Stimulated activated memory B cell treated with anti-CD40 and anti-IgM and Interleukin-4, amounts not matched to agents 10 μg/mL and 1 μg/mL and 100 μg/mL, for 72 hours (primary cell): Measurements from ENCODE around the gene CDC20.

Source experiments
- ATAC-seq: fragments of 150-1000 bp; cut with Tn5 transposase; 2 replicates; pipeline ENCODE4 v1.10.0; 2021
- H3K27ac Mint-ChIP-seq: one replicate; pipeline ENCODE4 v1.8.0; 2022; ENCODE audit warnings: mild to moderate bottlenecking, mixed read lengths
- H3K27me3 Mint-ChIP-seq: one replicate; pipeline ENCODE4 v1.8.0; 2022; ENCODE audit warnings: mixed read lengths
- H3K36me3 Mint-ChIP-seq: one replicate; pipeline ENCODE4 v1.8.0; 2022; ENCODE audit warnings: mixed read lengths
- H3K4me1 Mint-ChIP-seq: one replicate; pipeline ENCODE4 v1.8.0; 2022; ENCODE audit warnings: mixed read lengths
- H3K4me3 Mint-ChIP-seq: one replicate; pipeline ENCODE4 v1.8.0; 2022; ENCODE audit warnings: mild to moderate bottlenecking, moderate library complexity, mixed read lengths
- H3K9me3 Mint-ChIP-seq: one replicate; pipeline ENCODE4 v1.8.0; 2022; ENCODE audit warnings: mixed read lengths

The CDC20 gene

GRCh38 chr1:43358746-43359693, at the start of gene CDC20:
Gene CDC20 (plus strand): TSS chr1:43358981. CDS start chr1:43359216, 235 bp downstream.
- H3K4me1 Mint-ChIP-seq: peaks cover 20% of the 10 kb centered on the region
- H3K36me3 Mint-ChIP-seq: peaks cover 35% of the 10 kb centered on the region

GRCh38 chr1:43309405-43310025, 49.3 kb upstream of the CDC20 start:
- no peaks in the 10 kb centered on the region for H3K9me3 Mint-ChIP-seq
- no peaks in the 10 kb centered on the region for H3K36me3 Mint-ChIP-seq
- peaks cover 44% of the 10 kb centered on the region for H3K27me3 Mint-ChIP-seq
- ATAC-seq: no peak
- no peaks in the 10 kb centered on the region for H3K4me1 Mint-ChIP-seq
- H3K27ac Mint-ChIP-seq: no peak overlapping the region
- no peak overlapping the region for H3K4me3 Mint-ChIP-seq

More at GRCh38 chr1:43358746-43359693, at the start of gene CDC20:
- Mint-ChIP-seq H3K27ac (peak within 1 kb of the TSS; percentile 92), H3K27me3 (no peaks in the 10 kb centered on the region), H3K4me3 (peak within 1 kb of the TSS; percentile 91), H3K9me3 (no peaks in the 10 kb centered on the region)
- ATAC-seq: peak; percentile 99

- Mint-ChIP-seq H3K36me3 (no peaks in the 10 kb centered on the region), H3K27ac (no peak overlapping the region), H3K4me1 (no peaks in the 10 kb centered on the region), H3K9me3 (no peaks in the 10 kb centered on the region), H3K27me3 (peaks cover 29% of the 10 kb centered on the region), H3K4me3 (no peak overlapping the region)
- ATAC-seq: no peak
Measured at GRCh38 chr1:43311521-43311920, 47.3 kb upstream of the CDC20 start.

GRCh38 chr1:43312212-43312623, 46.6 kb upstream of the CDC20 start:
- H3K27ac Mint-ChIP-seq: no peak overlapping the region
- H3K27me3 Mint-ChIP-seq: peaks cover 25% of the 10 kb centered on the region
- no peak for ATAC-seq
- H3K9me3 Mint-ChIP-seq: no peaks in the 10 kb centered on the region
- H3K4me3 Mint-ChIP-seq: no peak overlapping the region
- no peaks in the 10 kb centered on the region for H3K4me1 Mint-ChIP-seq
- no peaks in the 10 kb centered on the region for H3K36me3 Mint-ChIP-seq

GRCh38 chr1:43312663-43313515, 45.9 kb upstream of the CDC20 start:
- Mint-ChIP-seq H3K4me1 (peaks cover under 1% of the 10 kb centered on the region), H3K36me3 (no peaks in the 10 kb centered on the region), H3K9me3 (no peaks in the 10 kb centered on the region), H3K27me3 (peaks cover 19% of the 10 kb centered on the region), H3K4me3 (no peak overlapping the region), H3K27ac (no peak overlapping the region)
- peak; percentile 13 for ATAC-seq

GRCh38 chr1:43313771-43314170, 45.0 kb upstream of the CDC20 start:
- Mint-ChIP-seq H3K9me3 (no peaks in the 10 kb centered on the region), H3K4me1 (peaks cover 5% of the 10 kb centered on the region), H3K36me3 (no peaks in the 10 kb centered on the region), H3K27ac (no peak overlapping the region), H3K27me3 (peaks cover 10% of the 10 kb centered on the region), H3K4me3 (no peak overlapping the region)
- no peak for ATAC-seq

GRCh38 chr1:43314233-43314632, 44.5 kb upstream of the CDC20 start:
- Mint-ChIP-seq H3K27ac (no peak overlapping the region), H3K9me3 (no peaks in the 10 kb centered on the region), H3K4me1 (peaks cover 5% of the 10 kb centered on the region), H3K4me3 (no peak overlapping the region), H3K36me3 (no peaks in the 10 kb centered on the region), H3K27me3 (peaks cover 7% of the 10 kb centered on the region)
- no peak for ATAC-seq

GRCh38 chr1:43315481-43315880, 43.3 kb upstream of the CDC20 start:
- peaks cover 5% of the 10 kb centered on the region for H3K4me1 Mint-ChIP-seq
- H3K36me3 Mint-ChIP-seq: no peaks in the 10 kb centered on the region
- ATAC-seq: no peak
- H3K27ac Mint-ChIP-seq: no peak overlapping the region
- no peak overlapping the region for H3K4me3 Mint-ChIP-seq
- no peaks in the 10 kb centered on the region for H3K9me3 Mint-ChIP-seq
- peaks cover 7% of the 10 kb centered on the region for H3K27me3 Mint-ChIP-seq

GRCh38 chr1:43315963-43316737, 42.6 kb upstream of the CDC20 start:
- ATAC-seq: no peak
- no peak overlapping the region for H3K4me3 Mint-ChIP-seq
- peaks cover 5% of the 10 kb centered on the region for H3K4me1 Mint-ChIP-seq
- H3K36me3 Mint-ChIP-seq: no peaks in the 10 kb centered on the region
- H3K27ac Mint-ChIP-seq: no peak overlapping the region
- peaks cover 7% of the 10 kb centered on the region for H3K27me3 Mint-ChIP-seq
- no peaks in the 10 kb centered on the region for H3K9me3 Mint-ChIP-seq

GRCh38 chr1:43316738-43317520, 41.9 kb upstream of the CDC20 start:
- Mint-ChIP-seq H3K4me1 (peaks cover 5% of the 10 kb centered on the region), H3K36me3 (no peaks in the 10 kb centered on the region), H3K27me3 (peaks cover under 1% of the 10 kb centered on the region), H3K4me3 (no peak overlapping the region), H3K27ac (no peak overlapping the region), H3K9me3 (no peaks in the 10 kb centered on the region)
- no peak for ATAC-seq

GRCh38 chr1:43317817-43318471, 40.8 kb upstream of the CDC20 start:
- Mint-ChIP-seq H3K9me3 (no peaks in the 10 kb centered on the region), H3K27ac (no peak overlapping the region), H3K27me3 (no peaks in the 10 kb centered on the region), H3K4me1 (peaks cover 5% of the 10 kb centered on the region), H3K36me3 (no peaks in the 10 kb centered on the region), H3K4me3 (no peak overlapping the region)
- ATAC-seq: no peak

- Mint-ChIP-seq H3K36me3 (no peaks in the 10 kb centered on the region), H3K27ac (no peak overlapping the region), H3K4me1 (peaks cover 5% of the 10 kb centered on the region), H3K4me3 (no peak overlapping the region), H3K9me3 (no peaks in the 10 kb centered on the region), H3K27me3 (no peaks in the 10 kb centered on the region)
- ATAC-seq: peak; percentile 13
Measured at GRCh38 chr1:43318831-43319230, 40.0 kb upstream of the CDC20 start.

GRCh38 chr1:43319288-43319687, 39.5 kb upstream of the CDC20 start:
- no peaks in the 10 kb centered on the region for H3K27me3 Mint-ChIP-seq
- peaks cover 2% of the 10 kb centered on the region for H3K9me3 Mint-ChIP-seq
- H3K4me1 Mint-ChIP-seq: peaks cover 5% of the 10 kb centered on the region
- H3K36me3 Mint-ChIP-seq: no peaks in the 10 kb centered on the region
- peak; percentile 6 for ATAC-seq
- H3K27ac Mint-ChIP-seq: no peak overlapping the region
- no peak overlapping the region for H3K4me3 Mint-ChIP-seq
